Skeletal muscle satellite cell (primary cell): ENCODE data around the gene GPR157. TPM values are rescaled to one million over a fixed set of nuclear protein-coding genes. Genes with fewer than 3 reads are reported as not detected.

Experiments used
- H3K27me3 ChIP-seq: 2 replicates; pipeline ENCODE4 v1.7.0; 2013; ENCODE audit warnings: low read length; ENCODE audit not compliant: control insufficient read depth, insufficient read depth
- H3K36me3 ChIP-seq: 2 replicates; pipeline ENCODE4 v1.7.0; 2013; ENCODE audit warnings: mild to moderate bottlenecking, control low read depth, low read length; ENCODE audit not compliant: insufficient read depth
- H3K4me1 ChIP-seq: 2 replicates; pipeline ENCODE4 v1.7.0; 2013; ENCODE audit warnings: low read length; ENCODE audit not compliant: control insufficient read depth, insufficient read depth
- H3K4me2 ChIP-seq: 2 replicates; pipeline ENCODE4 v1.7.0; 2013; ENCODE audit warnings: mild to moderate bottlenecking, low read length
- H3K4me3 ChIP-seq: 2 replicates; pipeline ENCODE4 v1.7.0; 2013; ENCODE audit warnings: low read length
- H3K9ac ChIP-seq: 2 replicates; pipeline ENCODE4 v1.7.0; 2013; ENCODE audit warnings: mild to moderate bottlenecking, low read depth, low read length, moderate library complexity
- H3K9me3 ChIP-seq: replicated peaks from 2 replicates; pipeline ENCODE4 v1.7.0; 2013; ENCODE audit warnings: mild to moderate bottlenecking, control low read depth, low read length
- small RNA-seq: library from RNA; depleted of rRNA; stranded (forward); fragments of <200 nt; gene quantifications from one replicate; pipeline ENCODE3, GENCODE V24; 2012

GPR157 gene

DNA sequence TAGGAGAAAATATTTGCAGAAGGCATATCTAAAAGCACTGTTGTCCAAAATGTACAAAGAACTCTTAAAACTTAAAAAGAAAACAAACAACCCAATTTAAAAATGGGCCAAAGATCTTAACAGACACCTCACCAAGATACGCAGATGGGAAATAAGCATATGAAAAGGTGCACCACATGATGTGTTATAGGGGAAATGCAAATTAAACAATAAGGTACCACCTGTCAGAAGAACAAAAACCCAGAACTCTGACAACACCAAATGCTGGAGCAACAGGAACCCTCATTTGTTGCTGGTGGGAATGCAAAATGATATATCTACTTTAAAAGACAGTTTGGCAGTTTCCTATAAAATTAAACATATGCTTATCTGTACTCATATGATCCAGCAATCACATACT lies 77.5 kb downstream of the GPR157 start:
- Histone ChIP-seq H3K4me3 (no peak overlapping the region), H3K4me1 (no peaks in the 10 kb centered on the region), H3K27me3 (peaks cover 37% of the 10 kb centered on the region), H3K36me3 (no peaks in the 10 kb centered on the region), H3K4me2 (no peak overlapping the region), H3K9ac (no peak overlapping the region), H3K9me3 (no peaks in the 10 kb centered on the region)

- Histone ChIP-seq H3K27me3 (peaks cover 43% of the 10 kb centered on the region), H3K9ac (no peak overlapping the region), H3K4me2 (no peak overlapping the region), H3K9me3 (no peaks in the 10 kb centered on the region), H3K4me1 (no peaks in the 10 kb centered on the region), H3K36me3 (no peaks in the 10 kb centered on the region), H3K4me3 (no peak overlapping the region)
Measured at GRCh38 chr1:9050803-9051202, 78.1 kb downstream of the GPR157 start.

Small RNA genes lying within 50 kb of the gene (small RNA-seq; reads per million reads assigned to genes)
- not detected for gene RF00424
